H9 (cell line): ENCODE data around the gene LRRC52. TPM values are rescaled to one million over a fixed set of nuclear protein-coding genes. Genes with fewer than 3 reads are reported as not detected.

Source experiments
- DNase-seq: peaks from one replicate; pipeline ENCODE4 v3.0.0-alpha.2; 2017
- H2AFZ ChIP-seq: one replicate; pipeline ENCODE4 v1.6.1; 2013; ENCODE audit warnings: mild to moderate bottlenecking, low read length, control low read depth, moderate library complexity
- H2AK5ac ChIP-seq: 2 replicates; pipeline ENCODE4 v1.6.1; 2013; ENCODE audit warnings: low read length, control low read depth, mixed read lengths; ENCODE audit not compliant: insufficient read length
- H2BK120ac ChIP-seq: one replicate; pipeline ENCODE4 v1.6.1; 2013; ENCODE audit warnings: low read depth, mild to moderate bottlenecking, low read length, control low read depth, inconsistent platforms; ENCODE audit not compliant: poor library complexity, severe bottlenecking
- H2BK12ac ChIP-seq: 2 replicates; pipeline ENCODE4 v1.6.1; 2013; ENCODE audit warnings: low read length, control low read depth, mixed read lengths, low read depth; ENCODE audit not compliant: insufficient read length
- H2BK15ac ChIP-seq: 2 replicates; pipeline ENCODE4 v1.6.1; 2013; ENCODE audit warnings: low read depth, low read length, control low read depth
- H2BK20ac ChIP-seq: one replicate; pipeline ENCODE4 v1.6.1; 2013; ENCODE audit warnings: low read depth, mild to moderate bottlenecking, low read length, control low read depth, inconsistent platforms; ENCODE audit not compliant: poor library complexity, severe bottlenecking
- H2BK5ac ChIP-seq: 2 replicates; pipeline ENCODE4 v1.6.1; 2013; ENCODE audit warnings: low read length, control low read depth, mixed read lengths; ENCODE audit not compliant: insufficient read length
- H3K14ac ChIP-seq: 2 replicates; pipeline ENCODE4 v1.6.1; 2013; ENCODE audit warnings: low read length, control low read depth; ENCODE audit not compliant: insufficient read depth
- H3K18ac ChIP-seq: 2 replicates; pipeline ENCODE4 v1.6.1; 2013; ENCODE audit warnings: low read depth, mild to moderate bottlenecking, mixed read lengths, low read length, control low read depth; ENCODE audit not compliant: insufficient read length
- H3K23ac ChIP-seq: 2 replicates; pipeline ENCODE4 v1.6.1; 2013; ENCODE audit warnings: low read length, control low read depth, mixed read lengths, low read depth; ENCODE audit not compliant: insufficient read length
- H3K23me2 ChIP-seq: 2 replicates; pipeline ENCODE4 v1.6.1; 2013; ENCODE audit warnings: low read depth, mild to moderate bottlenecking, mixed read lengths, low read length, control low read depth; ENCODE audit not compliant: insufficient read length, poor library complexity, severe bottlenecking
- H3K27ac ChIP-seq: 2 replicates; pipeline ENCODE4 v1.5.1; 2013; ENCODE audit warnings: low read length, control low read depth, mixed read lengths, low read depth; ENCODE audit not compliant: insufficient read length
- H3K27me3 ChIP-seq: 2 replicates; pipeline ENCODE4 v1.6.1; 2013; ENCODE audit warnings: low read length, control low read depth, inconsistent platforms; ENCODE audit not compliant: insufficient read depth
- H3K4ac ChIP-seq: 2 replicates; pipeline ENCODE4 v1.6.1; 2013; ENCODE audit warnings: low read depth, mild to moderate bottlenecking, control low read depth, inconsistent platforms, low read length, moderate library complexity
- H3K4me1 ChIP-seq: 2 replicates; pipeline ENCODE4 v1.6.1; 2013; ENCODE audit warnings: low read length, control low read depth, inconsistent platforms; ENCODE audit not compliant: insufficient read depth
- H3K4me2 ChIP-seq: 2 replicates; pipeline ENCODE4 v1.6.1; 2013; ENCODE audit warnings: low read length, control low read depth, mixed read lengths; ENCODE audit not compliant: insufficient read length, insufficient read depth
- H3K56ac ChIP-seq: 2 replicates; pipeline ENCODE4 v1.6.1; 2013; ENCODE audit warnings: low read depth, mild to moderate bottlenecking, mixed read lengths, low read length, control low read depth; ENCODE audit not compliant: insufficient read length
- H3K79me1 ChIP-seq: 2 replicates; pipeline ENCODE4 v1.6.1; 2013; ENCODE audit warnings: low read depth, mild to moderate bottlenecking, moderate library complexity, low read length, control low read depth, inconsistent platforms; ENCODE audit not compliant: insufficient read depth, poor library complexity, severe bottlenecking
- H3K79me2 ChIP-seq: 2 replicates; pipeline ENCODE4 v1.6.1; 2013; ENCODE audit warnings: low read length, control low read depth, inconsistent platforms; ENCODE audit not compliant: insufficient read depth
- H3K9ac ChIP-seq: 2 replicates; pipeline ENCODE4 v1.6.1; 2013; ENCODE audit warnings: low read length, control low read depth, mixed read lengths; ENCODE audit not compliant: insufficient read length; ENCODE audit errors: extremely low read depth
- H3K9me3 ChIP-seq: one replicate; pipeline ENCODE4 v1.6.1; 2013; ENCODE audit warnings: low read depth, low read length, inconsistent platforms; ENCODE audit not compliant: control insufficient read depth
- H3T11ph ChIP-seq: one replicate; pipeline ENCODE4 v1.6.1; 2013; ENCODE audit warnings: mild to moderate bottlenecking, low read length, control low read depth, inconsistent platforms
- H4K20me1 ChIP-seq: one replicate; pipeline ENCODE4 v1.6.1; 2013; ENCODE audit not compliant: control insufficient read depth, insufficient read length, insufficient read depth
- H4K5ac ChIP-seq: 2 replicates; pipeline ENCODE4 v1.6.1; 2013; ENCODE audit warnings: low read depth, mild to moderate bottlenecking, mixed read lengths, low read length, control low read depth; ENCODE audit not compliant: insufficient read length
- H4K8ac ChIP-seq: replicated peaks from 2 replicates; pipeline ENCODE4 v1.6.1; 2013; ENCODE audit warnings: low read length, control low read depth, mixed read lengths, low read depth; ENCODE audit not compliant: insufficient read length
- H4K91ac ChIP-seq: 2 replicates; pipeline ENCODE4 v1.6.1; 2013; ENCODE audit warnings: low read depth, mild to moderate bottlenecking, moderate library complexity, mixed read lengths, low read length, control low read depth; ENCODE audit not compliant: insufficient read length
- H3K27ac Mint-ChIP-seq, 3 experiments: 2 replicates in 2 of 3; 3 replicates in 1 of 3; pipeline ENCODE4 v1.8.0; 2020 to 2021; ENCODE audit warnings: mixed read lengths in 3 of 3, mild to moderate bottlenecking in 1 of 3, moderate library complexity in 1 of 3
- H3K27me3 Mint-ChIP-seq: 2 replicates; pipeline ENCODE4 v1.8.0; 2021; ENCODE audit warnings: low read depth, mild to moderate bottlenecking, moderate library complexity, mixed read lengths
- H3K36me3 Mint-ChIP-seq, 3 experiments: 2 replicates in 2 of 3; 3 replicates in 1 of 3; pipeline ENCODE4 v1.8.0; 2020 to 2021; ENCODE audit warnings: low read depth in 3 of 3, mixed read lengths in 3 of 3; ENCODE audit not compliant: insufficient read depth in 1 of 3
- H3K4me1 Mint-ChIP-seq, 2 experiments: 2 replicates each; pipeline ENCODE4 v1.8.0; 2020; ENCODE audit warnings: mixed read lengths in 2 of 2
- H3K4me3 Mint-ChIP-seq, 2 experiments: 2 replicates in 1 of 2; 3 replicates in 1 of 2; pipeline ENCODE4 v1.8.0; 2020 to 2021; ENCODE audit warnings: mild to moderate bottlenecking in 2 of 2, mixed read lengths in 2 of 2, moderate library complexity in 1 of 2
- H3K9me3 Mint-ChIP-seq, 2 experiments: 2 replicates in 1 of 2; 3 replicates in 1 of 2; pipeline ENCODE4 v1.8.0; 2020; ENCODE audit warnings: mild to moderate bottlenecking in 2 of 2, mixed read lengths in 2 of 2, moderate library complexity in 1 of 2
- WGBS: extraction: QIAGEN DNeasy Blood & Tissue Kit; methylation state at CpG from one replicate; pipeline ENCODE4 v1.1.7; 2013; ENCODE audit warnings: missing lambda C conversion rate, low lambda C conversion rate, mixed read lengths; ENCODE audit not compliant: insufficient read length; ENCODE audit errors: extremely low coverage; 5-methylcytosine and 5-hydroxymethylcytosine counted together
- total RNA-seq: library from RNA; stranded (reverse); gene quantifications from 2 replicates; pipeline ENCODE4 v1.2.1, GENCODE V29; 2021
- TF ChIP-seq, protein P1 (sequence below): fragments of 200-600 bp; sonication (generic); conservative IDR thresholded peaks from 3 replicates; pipeline ENCODE4 v1.8.0; 2021; ENCODE audit warnings: antibody characterized with exemption, mild to moderate bottlenecking

The LRRC52 gene
- total RNA-seq, 1 experiment from 2014 or later = not detected

DNA sequence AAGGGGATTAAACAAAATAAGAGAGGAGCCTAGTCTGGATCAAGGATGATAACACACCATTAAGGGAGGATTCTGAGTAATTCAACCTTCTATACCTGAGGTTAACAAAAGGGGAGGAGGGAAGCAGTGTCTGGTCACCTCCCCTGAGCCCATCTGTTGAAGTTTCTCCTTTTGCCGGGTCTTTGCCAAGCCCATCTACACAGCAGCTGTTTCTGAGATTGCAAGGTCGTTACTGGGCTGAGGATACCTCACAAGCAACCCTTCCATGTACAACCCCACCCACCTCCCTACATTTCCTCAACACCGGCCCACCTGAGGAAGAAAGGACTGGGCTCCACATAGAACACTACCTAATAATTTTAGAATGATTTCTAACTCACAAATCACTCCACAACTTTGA is 26.3 kb downstream of the LRRC52 start:
- Mint-ChIP-seq H3K9me3 (no peaks in the 10 kb centered on the region), H3K36me3 (no peaks in the 10 kb centered on the region), H3K27ac (no peak overlapping the region), H3K4me1 (no peaks in the 10 kb centered on the region), H3K4me3 (no peak overlapping the region), H3K27me3 (peaks cover 4% of the 10 kb centered on the region)
- no peak overlapping the region for H3K23ac ChIP-seq
- H3K23me2 ChIP-seq = no peaks in the 10 kb centered on the region
- H4K91ac ChIP-seq = no peak overlapping the region
- H4K20me1 ChIP-seq = no peaks in the 10 kb centered on the region
- no peak overlapping the region for H2AK5ac ChIP-seq
- H2AFZ ChIP-seq = no peak overlapping the region
- H3K27ac ChIP-seq = no peak overlapping the region
- no peak overlapping the region for H3K14ac ChIP-seq
- no peak overlapping the region for H4K8ac ChIP-seq
- H3K4me1 ChIP-seq = no peaks in the 10 kb centered on the region
- H3K27me3 ChIP-seq = no peaks in the 10 kb centered on the region
- DNase-seq = no peak
- H2BK120ac ChIP-seq = no peak overlapping the region
- no CpG with 5 or more reads among the region's 3 CpGs for WGBS
- no peak overlapping the region for H3K18ac ChIP-seq
- H2BK15ac ChIP-seq = no peak overlapping the region
- no peak overlapping the region for H3K4ac ChIP-seq
- no peak overlapping the region for H4K5ac ChIP-seq
- H3K4me2 ChIP-seq = no peak overlapping the region
- no peak overlapping the region for H2BK12ac ChIP-seq
- H3K56ac ChIP-seq = no peak overlapping the region
- no peaks in the 10 kb centered on the region for H3K79me2 ChIP-seq
- TF ChIP-seq, protein P1, sequence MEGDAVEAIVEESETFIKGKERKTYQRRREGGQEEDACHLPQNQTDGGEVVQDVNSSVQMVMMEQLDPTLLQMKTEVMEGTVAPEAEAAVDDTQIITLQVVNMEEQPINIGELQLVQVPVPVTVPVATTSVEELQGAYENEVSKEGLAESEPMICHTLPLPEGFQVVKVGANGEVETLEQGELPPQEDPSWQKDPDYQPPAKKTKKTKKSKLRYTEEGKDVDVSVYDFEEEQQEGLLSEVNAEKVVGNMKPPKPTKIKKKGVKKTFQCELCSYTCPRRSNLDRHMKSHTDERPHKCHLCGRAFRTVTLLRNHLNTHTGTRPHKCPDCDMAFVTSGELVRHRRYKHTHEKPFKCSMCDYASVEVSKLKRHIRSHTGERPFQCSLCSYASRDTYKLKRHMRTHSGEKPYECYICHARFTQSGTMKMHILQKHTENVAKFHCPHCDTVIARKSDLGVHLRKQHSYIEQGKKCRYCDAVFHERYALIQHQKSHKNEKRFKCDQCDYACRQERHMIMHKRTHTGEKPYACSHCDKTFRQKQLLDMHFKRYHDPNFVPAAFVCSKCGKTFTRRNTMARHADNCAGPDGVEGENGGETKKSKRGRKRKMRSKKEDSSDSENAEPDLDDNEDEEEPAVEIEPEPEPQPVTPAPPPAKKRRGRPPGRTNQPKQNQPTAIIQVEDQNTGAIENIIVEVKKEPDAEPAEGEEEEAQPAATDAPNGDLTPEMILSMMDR = no peak
- H2BK20ac ChIP-seq = no peak overlapping the region
- no peak overlapping the region for H3T11ph ChIP-seq
- no peak overlapping the region for H2BK5ac ChIP-seq
- H3K9me3 ChIP-seq = no peaks in the 10 kb centered on the region
- H3K9ac ChIP-seq = no peak overlapping the region
- H3K79me1 ChIP-seq = no peaks in the 10 kb centered on the region
